ENCODE results near the gene CLUH. TPM values are rescaled to one million over a fixed set of nuclear protein-coding genes. Genes with fewer than 3 reads are reported as not detected.

Gene CLUH
- polyA plus RNA-seq, 1 donor (not counting 4 experiments of a cell fraction or from before 2014, with no cell fraction given): 24.0 TPM

DNA sequence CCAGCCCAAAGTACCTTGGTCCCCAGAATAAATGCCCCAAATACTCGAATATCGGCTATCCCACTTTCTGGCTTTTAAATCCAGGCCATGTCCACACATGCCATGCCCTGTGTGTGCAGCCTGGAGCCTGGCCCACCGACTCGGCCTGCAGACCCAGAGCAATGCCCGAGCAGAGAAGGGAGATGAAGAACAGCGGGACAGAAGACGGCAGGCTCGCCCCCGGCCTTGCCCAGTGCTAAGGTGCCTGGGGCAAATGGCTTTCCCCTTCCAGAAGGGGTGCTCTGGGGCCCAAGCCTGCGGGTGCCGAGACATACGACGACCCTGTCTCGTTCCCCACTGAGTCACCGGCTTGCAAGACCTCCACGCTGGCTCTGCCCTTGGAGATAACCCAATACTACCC, 8.0 kb downstream of the CLUH start:
- peaks cover 42% of the 10 kb centered on the region for H4K20me1 ChIP-seq (ENCODE audit: control insufficient read depth, extremely low read depth, insufficient read depth, low read length)
- peaks cover 23 to 25% of the 10 kb centered on the region in 2 experiments for H3K36me3 ChIP-seq (ENCODE audit: control insufficient read depth in 2 of 2, extremely low read depth in 1 of 2, insufficient read depth in 2 of 2, low read length in 2 of 2)
- DNase-seq (ENCODE audit: low read depth, low spot score) (no peak), FAIRE-seq (no peak)
- no peak overlapping the region for H3K27ac ChIP-seq (ENCODE audit: control insufficient read depth, insufficient read depth, low read length)
- peaks cover 16% of the 10 kb centered on the region for H3K4me1 ChIP-seq (ENCODE audit: control insufficient read depth, extremely low read depth, insufficient read depth, low read length)
- H3K4me2 ChIP-seq (ENCODE audit: control insufficient read depth, extremely low read depth, insufficient read depth, low read depth, low read length): no peak overlapping the region
- H3K79me2 ChIP-seq (ENCODE audit: control insufficient read depth, insufficient read depth, low read length): peaks cover 55% of the 10 kb centered on the region
- H3K9me3 ChIP-seq (ENCODE audit: control insufficient read depth, low read depth, low read length): no peaks in the 10 kb centered on the region
- dilution Hi-C loops (cut with MboI; ENCODE audit: extremely low pct_ligation_motif_present, low sequenced_read_pairs): no loop called here
- peaks cover 2% of the 10 kb centered on the region for H3K9me1 ChIP-seq (ENCODE audit: control insufficient read depth, extremely low read depth, insufficient read depth, low read length)
- no peak overlapping the region for H3K4me3 ChIP-seq (ENCODE audit: control insufficient read depth in 2 of 3, extremely low read depth in 1 of 3, insufficient read depth in 2 of 3, low read depth in 1 of 3, low read length in 3 of 3)
- no peaks in the 10 kb centered on the region for H3K27me3 ChIP-seq (ENCODE audit: control insufficient read depth, extremely low read depth, insufficient read depth, low read length)
- no peak overlapping the region for H2AFZ ChIP-seq (ENCODE audit: control insufficient read depth, low read length)
- TF ChIP-seq, protein P1, sequence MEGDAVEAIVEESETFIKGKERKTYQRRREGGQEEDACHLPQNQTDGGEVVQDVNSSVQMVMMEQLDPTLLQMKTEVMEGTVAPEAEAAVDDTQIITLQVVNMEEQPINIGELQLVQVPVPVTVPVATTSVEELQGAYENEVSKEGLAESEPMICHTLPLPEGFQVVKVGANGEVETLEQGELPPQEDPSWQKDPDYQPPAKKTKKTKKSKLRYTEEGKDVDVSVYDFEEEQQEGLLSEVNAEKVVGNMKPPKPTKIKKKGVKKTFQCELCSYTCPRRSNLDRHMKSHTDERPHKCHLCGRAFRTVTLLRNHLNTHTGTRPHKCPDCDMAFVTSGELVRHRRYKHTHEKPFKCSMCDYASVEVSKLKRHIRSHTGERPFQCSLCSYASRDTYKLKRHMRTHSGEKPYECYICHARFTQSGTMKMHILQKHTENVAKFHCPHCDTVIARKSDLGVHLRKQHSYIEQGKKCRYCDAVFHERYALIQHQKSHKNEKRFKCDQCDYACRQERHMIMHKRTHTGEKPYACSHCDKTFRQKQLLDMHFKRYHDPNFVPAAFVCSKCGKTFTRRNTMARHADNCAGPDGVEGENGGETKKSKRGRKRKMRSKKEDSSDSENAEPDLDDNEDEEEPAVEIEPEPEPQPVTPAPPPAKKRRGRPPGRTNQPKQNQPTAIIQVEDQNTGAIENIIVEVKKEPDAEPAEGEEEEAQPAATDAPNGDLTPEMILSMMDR (optimal IDR thresholded peaks at IDR 0.05 in 1 of 3, IDR thresholded peaks at IDR 0.05 in 1 of 3, conservative IDR thresholded peaks at IDR 0.05 in 1 of 3; ENCODE audit: extremely low read depth in 1 of 3, insufficient read depth in 2 of 3, low read length in 3 of 3): no peak
- no peak for TF ChIP-seq EZH2 (IDR thresholded peaks at IDR 0.05; ENCODE audit: low read length)
- H3K9ac ChIP-seq (ENCODE audit: control insufficient read depth, extremely low read depth, insufficient read depth, low read length): no peak overlapping the region

DNA sequence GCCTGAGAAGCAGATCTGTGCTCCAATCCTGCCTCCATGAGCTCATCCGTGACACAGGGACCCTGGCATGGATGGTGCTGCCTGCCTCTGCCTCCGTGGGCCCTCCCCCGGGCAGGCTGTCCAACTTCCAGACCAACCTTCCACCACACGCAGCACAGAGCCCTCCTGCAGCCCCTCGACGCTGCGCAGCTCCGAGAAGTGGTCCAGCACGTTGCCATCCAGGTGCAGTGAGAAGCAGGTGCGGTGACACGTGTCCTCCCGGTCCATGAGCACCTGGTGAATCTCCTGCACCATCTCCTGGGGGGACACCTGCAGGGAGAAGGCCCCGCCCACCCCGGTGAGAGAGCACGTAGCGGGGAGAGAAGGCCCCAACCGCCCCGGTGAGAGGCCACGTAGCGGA, 8.4 kb downstream of the CLUH start:
- TF ChIP-seq, protein P1 (optimal IDR thresholded peaks at IDR 0.05 in 1 of 3, IDR thresholded peaks at IDR 0.05 in 1 of 3, conservative IDR thresholded peaks at IDR 0.05 in 1 of 3; ENCODE audit: extremely low read depth in 1 of 3, insufficient read depth in 2 of 3, low read length in 3 of 3): no peak
- FAIRE-seq (no peak), DNase-seq (ENCODE audit: low read depth, low spot score) (no peak)
- Histone ChIP-seq H3K4me1 (ENCODE audit: control insufficient read depth, extremely low read depth, insufficient read depth, low read length) (peaks cover 12% of the 10 kb centered on the region), H3K36me3 (ENCODE audit: control insufficient read depth in 2 of 2, extremely low read depth in 1 of 2, insufficient read depth in 2 of 2, low read length in 2 of 2) (peaks cover 25 to 27% of the 10 kb centered on the region in 2 experiments), H4K20me1 (ENCODE audit: control insufficient read depth, extremely low read depth, insufficient read depth, low read length) (peaks cover 40% of the 10 kb centered on the region), H3K79me2 (ENCODE audit: control insufficient read depth, insufficient read depth, low read length) (peaks cover 50% of the 10 kb centered on the region), H3K9ac (ENCODE audit: control insufficient read depth, extremely low read depth, insufficient read depth, low read length) (no peak overlapping the region), H3K27ac (ENCODE audit: control insufficient read depth, insufficient read depth, low read length) (no peak overlapping the region), H3K9me1 (ENCODE audit: control insufficient read depth, extremely low read depth, insufficient read depth, low read length) (peaks cover 2% of the 10 kb centered on the region), H2AFZ (ENCODE audit: control insufficient read depth, low read length) (no peak overlapping the region), H3K4me2 (ENCODE audit: control insufficient read depth, extremely low read depth, insufficient read depth, low read depth, low read length) (no peak overlapping the region), H3K4me3 (ENCODE audit: control insufficient read depth in 2 of 3, extremely low read depth in 1 of 3, insufficient read depth in 2 of 3, low read depth in 1 of 3, low read length in 3 of 3) (no peak overlapping the region), H3K27me3 (ENCODE audit: control insufficient read depth, extremely low read depth, insufficient read depth, low read length) (no peaks in the 10 kb centered on the region), H3K9me3 (ENCODE audit: control insufficient read depth, low read depth, low read length) (no peaks in the 10 kb centered on the region)
- dilution Hi-C loops (cut with MboI; ENCODE audit: extremely low pct_ligation_motif_present, low sequenced_read_pairs): no loop called here

All from keratinocyte (primary cell).